NCI-H2196 treated with DMSO at 0.1 percent for 48 hours (cell line): ENCODE measurements around the gene RCOR1.
"Not testable (repeated sequence)": the region's sequence is repeated elsewhere in the genome, so short reads cannot be mapped to it uniquely, and the experiment has no call there.

Experiments used
- DNase-seq: peaks from one replicate; lab custom pipeline; 2025; ENCODE audit not compliant: unreplicated experiment; lab: John Stamatoyannopoulos, UW

RCOR1 gene

GRCh38 chr14:102591372-102591943 lies 991 bp upstream of the RCOR1 start:
- no peak for DNase-seq

- no peak for DNase-seq
Measured at GRCh38 chr14:102592763-102593060, 263 bp downstream of the RCOR1 start.

- no peak for DNase-seq
Measured at GRCh38 chr14:102593061-102593824, 794 bp downstream of the RCOR1 start.

GRCh38 chr14:102593825-102594137 lies 1.3 kb downstream of the RCOR1 start:
- DNase-seq: no peak

- DNase-seq: peak; percentile 4
Measured at GRCh38 chr14:102594514-102595175, 2.2 kb downstream of the RCOR1 start.

- no peak for DNase-seq
Measured at GRCh38 chr14:102601378-102601925, 9.0 kb downstream of the RCOR1 start.

GRCh38 chr14:102602421-102603292 lies 10.2 kb downstream of the RCOR1 start:
- no peak for DNase-seq

GRCh38 chr14:102603293-102603907 lies 11.0 kb downstream of the RCOR1 start:
- DNase-seq: no peak

- DNase-seq: no peak
Measured at GRCh38 chr14:102604183-102604582, 11.7 kb downstream of the RCOR1 start.

- no peak for DNase-seq
Measured at GRCh38 chr14:102605029-102605428, 12.6 kb downstream of the RCOR1 start.

GRCh38 chr14:102606296-102606695 lies 13.8 kb downstream of the RCOR1 start:
- DNase-seq: no peak

GRCh38 chr14:102608064-102608446 lies 15.6 kb downstream of the RCOR1 start:
- DNase-seq: no peak

- DNase-seq: no peak
Measured at GRCh38 chr14:102610968-102611811, 18.7 kb downstream of the RCOR1 start.

GRCh38 chr14:102616318-102616717 lies 23.9 kb downstream of the RCOR1 start:
- no peak for DNase-seq

GRCh38 chr14:102616799-102617198 lies 24.4 kb downstream of the RCOR1 start:
- DNase-seq: no peak

- DNase-seq: not testable (repeated sequence)
Measured at GRCh38 chr14:102619012-102619411, 26.6 kb downstream of the RCOR1 start.

GRCh38 chr14:102620413-102620812 lies 28.0 kb downstream of the RCOR1 start:
- no peak for DNase-seq

GRCh38 chr14:102622262-102622885 lies 29.9 kb downstream of the RCOR1 start:
- DNase-seq: no peak

GRCh38 chr14:102624666-102625065 lies 32.2 kb downstream of the RCOR1 start:
- DNase-seq: no peak
